ENCODE results near the gene BEND4.

- TF ChIP-seq, protein P1, sequence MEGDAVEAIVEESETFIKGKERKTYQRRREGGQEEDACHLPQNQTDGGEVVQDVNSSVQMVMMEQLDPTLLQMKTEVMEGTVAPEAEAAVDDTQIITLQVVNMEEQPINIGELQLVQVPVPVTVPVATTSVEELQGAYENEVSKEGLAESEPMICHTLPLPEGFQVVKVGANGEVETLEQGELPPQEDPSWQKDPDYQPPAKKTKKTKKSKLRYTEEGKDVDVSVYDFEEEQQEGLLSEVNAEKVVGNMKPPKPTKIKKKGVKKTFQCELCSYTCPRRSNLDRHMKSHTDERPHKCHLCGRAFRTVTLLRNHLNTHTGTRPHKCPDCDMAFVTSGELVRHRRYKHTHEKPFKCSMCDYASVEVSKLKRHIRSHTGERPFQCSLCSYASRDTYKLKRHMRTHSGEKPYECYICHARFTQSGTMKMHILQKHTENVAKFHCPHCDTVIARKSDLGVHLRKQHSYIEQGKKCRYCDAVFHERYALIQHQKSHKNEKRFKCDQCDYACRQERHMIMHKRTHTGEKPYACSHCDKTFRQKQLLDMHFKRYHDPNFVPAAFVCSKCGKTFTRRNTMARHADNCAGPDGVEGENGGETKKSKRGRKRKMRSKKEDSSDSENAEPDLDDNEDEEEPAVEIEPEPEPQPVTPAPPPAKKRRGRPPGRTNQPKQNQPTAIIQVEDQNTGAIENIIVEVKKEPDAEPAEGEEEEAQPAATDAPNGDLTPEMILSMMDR (IDR thresholded peaks at IDR 0.05; ENCODE audit: insufficient read depth, low read depth, low read length), result no peak
- no peak for TF ChIP-seq EZH2 (IDR thresholded peaks at IDR 0.05; ENCODE audit: insufficient read depth, low read length)
Observed at GRCh38 chr4:42149004-42149403, 3.5 kb downstream of the BEND4 start.
